Memory B cell (primary cell): ENCODE data around the gene STAG3.
"Not testable (repeated sequence)": the region's sequence is repeated elsewhere in the genome, so short reads cannot be mapped to it uniquely, and the experiment has no call there.

Source experiments
- ATAC-seq: fragments of 150-1000 bp; cut with Tn5 transposase; 2 replicates; pipeline ENCODE4 v1.10.0; 2021; ENCODE audit warnings: low read depth, mild to moderate bottlenecking, moderate library complexity
- DNase-seq, 2 donors: peaks; one replicate each; pipeline ENCODE4 v3.0.0; 2022; ENCODE audit warnings: low spot score in 2 of 2
- H3K27ac Mint-ChIP-seq: one replicate; pipeline ENCODE4 v1.8.0; 2022; ENCODE audit warnings: mild to moderate bottlenecking, moderate library complexity, mixed read lengths
- H3K27me3 Mint-ChIP-seq: one replicate; pipeline ENCODE4 v1.8.0; 2022; ENCODE audit warnings: mixed read lengths
- H3K36me3 Mint-ChIP-seq: one replicate; pipeline ENCODE4 v1.8.0; 2022; ENCODE audit warnings: mild to moderate bottlenecking, mixed read lengths
- H3K4me1 Mint-ChIP-seq: one replicate; pipeline ENCODE4 v1.8.0; 2022; ENCODE audit warnings: mixed read lengths
- H3K4me3 Mint-ChIP-seq: one replicate; pipeline ENCODE4 v1.8.0; 2022; ENCODE audit warnings: mild to moderate bottlenecking, moderate library complexity, mixed read lengths
- H3K9me3 Mint-ChIP-seq: one replicate; pipeline ENCODE4 v1.8.0; 2022; ENCODE audit warnings: mixed read lengths

The STAG3 gene

GRCh38 chr7:100174582-100174981 is 3.1 kb upstream of the STAG3 start:
- peaks cover 10% of the 10 kb centered on the region for H3K27me3 Mint-ChIP-seq
- no peaks in the 10 kb centered on the region for H3K9me3 Mint-ChIP-seq
- DNase-seq, result no peak
- ATAC-seq, result no peak
- peaks cover 23% of the 10 kb centered on the region for H3K4me1 Mint-ChIP-seq
- H3K4me3 Mint-ChIP-seq, result no peak overlapping the region
- H3K36me3 Mint-ChIP-seq, result peaks cover 4% of the 10 kb centered on the region
- H3K27ac Mint-ChIP-seq, result no peak overlapping the region

- Mint-ChIP-seq H3K4me3 (peak overlapping the region; percentile 45), H3K9me3 (no peaks in the 10 kb centered on the region), H3K27ac (no peak overlapping the region), H3K4me1 (peaks cover 22% of the 10 kb centered on the region), H3K36me3 (peaks cover 4% of the 10 kb centered on the region), H3K27me3 (peaks cover 9% of the 10 kb centered on the region)
- DNase-seq (no peak), ATAC-seq (no peak)
These were observed 2.3 kb upstream of the STAG3 start for GRCh38 chr7:100175296-100175935.

- Mint-ChIP-seq H3K9me3 (no peaks in the 10 kb centered on the region), H3K27ac (no peak overlapping the region), H3K36me3 (peaks cover 2% of the 10 kb centered on the region), H3K4me1 (peaks cover 19% of the 10 kb centered on the region), H3K4me3 (peak overlapping the region; percentile 70), H3K27me3 (peaks cover 11% of the 10 kb centered on the region)
- ATAC-seq (no peak), DNase-seq (no peak)
These were observed 1.3 kb upstream of the STAG3 start for GRCh38 chr7:100176096-100177044.

GRCh38 chr7:100180084-100180483 is 2.4 kb downstream of the STAG3 start:
- not testable (repeated sequence) for H3K27me3 Mint-ChIP-seq, H3K36me3 Mint-ChIP-seq, DNase-seq, H3K4me3 Mint-ChIP-seq, H3K9me3 Mint-ChIP-seq, ATAC-seq, H3K27ac Mint-ChIP-seq
- H3K4me1 Mint-ChIP-seq, result peaks cover 16% of the 10 kb centered on the region

GRCh38 chr7:100182616-100183015 is 4.9 kb downstream of the STAG3 start:
- not testable (repeated sequence) for H3K4me3 Mint-ChIP-seq, H3K27me3 Mint-ChIP-seq, DNase-seq, H3K9me3 Mint-ChIP-seq, ATAC-seq, H3K36me3 Mint-ChIP-seq, H3K4me1 Mint-ChIP-seq, H3K27ac Mint-ChIP-seq

GRCh38 chr7:100183090-100183489 is 5.4 kb downstream of the STAG3 start:
- not testable (repeated sequence) for DNase-seq, H3K27ac Mint-ChIP-seq, H3K4me1 Mint-ChIP-seq, H3K27me3 Mint-ChIP-seq, ATAC-seq, H3K4me3 Mint-ChIP-seq, H3K36me3 Mint-ChIP-seq, H3K9me3 Mint-ChIP-seq

GRCh38 chr7:100185726-100186125 is 8.0 kb downstream of the STAG3 start:
- H3K27ac Mint-ChIP-seq, result no peak overlapping the region
- no peaks in the 10 kb centered on the region for H3K36me3 Mint-ChIP-seq
- peaks cover 13% of the 10 kb centered on the region for H3K4me1 Mint-ChIP-seq
- H3K4me3 Mint-ChIP-seq, result no peak overlapping the region
- DNase-seq (no peak), ATAC-seq (no peak)
- no peaks in the 10 kb centered on the region for H3K9me3 Mint-ChIP-seq
- peaks cover 5% of the 10 kb centered on the region for H3K27me3 Mint-ChIP-seq

- peaks cover 1% of the 10 kb centered on the region for H3K27me3 Mint-ChIP-seq
- ATAC-seq, result no peak
- no peaks in the 10 kb centered on the region for H3K36me3 Mint-ChIP-seq
- no peak for DNase-seq
- no peaks in the 10 kb centered on the region for H3K9me3 Mint-ChIP-seq
- peaks cover 38% of the 10 kb centered on the region for H3K4me1 Mint-ChIP-seq
- H3K4me3 Mint-ChIP-seq, result no peak overlapping the region
- H3K27ac Mint-ChIP-seq, result no peak overlapping the region
These were observed 11.3 kb downstream of the STAG3 start for GRCh38 chr7:100189061-100189460.

GRCh38 chr7:100190048-100190711 is 12.5 kb downstream of the STAG3 start:
- DNase-seq, result peak in 1 of 2 donors; percentile 41
- peak overlapping the region; percentile 33 for H3K27ac Mint-ChIP-seq

GRCh38 chr7:100191775-100192174 is 14.1 kb downstream of the STAG3 start:
- no peaks in the 10 kb centered on the region for H3K27me3 Mint-ChIP-seq
- ATAC-seq (no peak), DNase-seq (no peak)
- no peaks in the 10 kb centered on the region for H3K9me3 Mint-ChIP-seq
- peak overlapping the region; percentile 91 for H3K27ac Mint-ChIP-seq
- H3K36me3 Mint-ChIP-seq, result no peaks in the 10 kb centered on the region
- H3K4me3 Mint-ChIP-seq, result peak overlapping the region; percentile 57
- H3K4me1 Mint-ChIP-seq, result peaks cover 43% of the 10 kb centered on the region

More at GRCh38 chr7:100190048-100190711, 12.5 kb downstream of the STAG3 start:
- ATAC-seq, result peak; percentile 70
- Mint-ChIP-seq H3K9me3 (no peaks in the 10 kb centered on the region), H3K36me3 (no peaks in the 10 kb centered on the region), H3K4me3 (peak overlapping the region; percentile 48), H3K4me1 (peaks cover 41% of the 10 kb centered on the region), H3K27me3 (no peaks in the 10 kb centered on the region)

- DNase-seq, H3K27me3 Mint-ChIP-seq, H3K36me3 Mint-ChIP-seq, H3K9me3 Mint-ChIP-seq: not testable (repeated sequence)
- peak; percentile 67 for ATAC-seq
- H3K4me3 Mint-ChIP-seq, result peak overlapping the region; percentile 57
- peaks cover 45% of the 10 kb centered on the region for H3K4me1 Mint-ChIP-seq
- peak overlapping the region; percentile 91 for H3K27ac Mint-ChIP-seq
These were observed 14.7 kb downstream of the STAG3 start for GRCh38 chr7:100192281-100192862.

- H3K4me3 Mint-ChIP-seq, result no peak overlapping the region
These were observed 15.3 kb downstream of the STAG3 start for GRCh38 chr7:100192969-100193368.

GRCh38 chr7:100195222-100195621 is 17.5 kb downstream of the STAG3 start:
- no peaks in the 10 kb centered on the region for H3K36me3 Mint-ChIP-seq
- no peak overlapping the region for H3K4me3 Mint-ChIP-seq
- ATAC-seq (no peak), DNase-seq (no peak)
- H3K4me1 Mint-ChIP-seq, result peaks cover 56% of the 10 kb centered on the region
- no peaks in the 10 kb centered on the region for H3K9me3 Mint-ChIP-seq
- no peaks in the 10 kb centered on the region for H3K27me3 Mint-ChIP-seq
- H3K27ac Mint-ChIP-seq, result peak overlapping the region; percentile 47

More at GRCh38 chr7:100192969-100193368, 15.3 kb downstream of the STAG3 start:
- H3K27ac Mint-ChIP-seq, result peak overlapping the region; percentile 91
- H3K36me3 Mint-ChIP-seq, result no peaks in the 10 kb centered on the region
- no peaks in the 10 kb centered on the region for H3K27me3 Mint-ChIP-seq
- H3K9me3 Mint-ChIP-seq, result no peaks in the 10 kb centered on the region
- DNase-seq (no peak), ATAC-seq (no peak)
- H3K4me1 Mint-ChIP-seq, result peaks cover 48% of the 10 kb centered on the region
